ENCODE measurements around the gene ENTPD1.

GRCh38 chr10:95835149-95835860 lies 79.3 kb downstream of the ENTPD1 start:
- TF ChIP-seq, protein P1, sequence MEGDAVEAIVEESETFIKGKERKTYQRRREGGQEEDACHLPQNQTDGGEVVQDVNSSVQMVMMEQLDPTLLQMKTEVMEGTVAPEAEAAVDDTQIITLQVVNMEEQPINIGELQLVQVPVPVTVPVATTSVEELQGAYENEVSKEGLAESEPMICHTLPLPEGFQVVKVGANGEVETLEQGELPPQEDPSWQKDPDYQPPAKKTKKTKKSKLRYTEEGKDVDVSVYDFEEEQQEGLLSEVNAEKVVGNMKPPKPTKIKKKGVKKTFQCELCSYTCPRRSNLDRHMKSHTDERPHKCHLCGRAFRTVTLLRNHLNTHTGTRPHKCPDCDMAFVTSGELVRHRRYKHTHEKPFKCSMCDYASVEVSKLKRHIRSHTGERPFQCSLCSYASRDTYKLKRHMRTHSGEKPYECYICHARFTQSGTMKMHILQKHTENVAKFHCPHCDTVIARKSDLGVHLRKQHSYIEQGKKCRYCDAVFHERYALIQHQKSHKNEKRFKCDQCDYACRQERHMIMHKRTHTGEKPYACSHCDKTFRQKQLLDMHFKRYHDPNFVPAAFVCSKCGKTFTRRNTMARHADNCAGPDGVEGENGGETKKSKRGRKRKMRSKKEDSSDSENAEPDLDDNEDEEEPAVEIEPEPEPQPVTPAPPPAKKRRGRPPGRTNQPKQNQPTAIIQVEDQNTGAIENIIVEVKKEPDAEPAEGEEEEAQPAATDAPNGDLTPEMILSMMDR (IDR thresholded peaks at IDR 0.05), result no peak
- TF ChIP-seq ZFX (IDR thresholded peaks at IDR 0.05; ENCODE audit: borderline replicate concordance), result no peak
